Colonic mucosa (tissue), 4 donors: ENCODE results near the gene PRKN. TPM values are rescaled to one million over a fixed set of nuclear protein-coding genes. Genes with fewer than 3 reads are reported as not detected.

Source experiments
- DNase-seq: peaks from one replicate; pipeline ENCODE4 v3.0.0-alpha.2; 2020
- H3K27ac ChIP-seq: fragments of 200-600 bp; one replicate; pipeline ENCODE4 v1.8.0; 2021
- H3K27me3 ChIP-seq: fragments of 200-600 bp; one replicate; pipeline ENCODE4 v1.8.0; 2021
- H3K36me3 ChIP-seq: fragments of 200-600 bp; one replicate; pipeline ENCODE4 v1.8.0; 2021
- H3K4me1 ChIP-seq: fragments of 200-600 bp; one replicate; pipeline ENCODE4 v1.8.0; 2021; ENCODE audit warnings: mild to moderate bottlenecking
- H3K4me3 ChIP-seq: fragments of 200-600 bp; one replicate; pipeline ENCODE4 v1.8.0; 2021
- H3K9ac ChIP-seq, 2 donors: one replicate each; pipeline ENCODE4 v1.7.0; 2013; ENCODE audit warnings: control low read depth in 2 of 2, low read depth in 2 of 2, low read length in 2 of 2
- H3K9me3 ChIP-seq: fragments of 200-600 bp; one replicate; pipeline ENCODE4 v1.8.0; 2021
- CTCF ChIP-seq: fragments of 200-600 bp; IDR thresholded peaks from one replicate; pipeline ENCODE4 v1.8.0; 2022; ENCODE audit warnings: antibody characterized with exemption, mild to moderate bottlenecking
- intact Hi-C: fragments of 100-400 bp; cut with DNase I; formaldehyde crosslinking; loops from one replicate; pipeline ENCODE4 v1.14.1; 2022
- total RNA-seq, 2 donors: library from RNA; stranded (reverse); fragmentation: NEBNext Ultra II Directional in 1 of 2; extraction: Animal tissue kit (Norgen Biotek cat#: 25700) in 1 of 2; gene quantifications; one replicate each; pipeline ENCODE4 v1.2.1, GENCODE V29; 2021
- donor health status: healthy.
- donor health status: DM: no; HTN: no; CAD: no.
- donor health status: DM: no; HTN: no; CAD: no.

PRKN gene
- total RNA-seq, 2 donors from 2014 or later: 3.7 to 8.1 TPM

GRCh38 chr6:161613711-161614110 lies 1113.9 kb downstream of the PRKN start:
- TF ChIP-seq CTCF: no peak
- intact Hi-C loops: no loop called here

GRCh38 chr6:161608771-161609170 lies 1118.8 kb downstream of the PRKN start:
- Histone ChIP-seq H3K4me3 (no peak overlapping the region), H3K9ac (no peak overlapping the region), H3K36me3 (no peaks in the 10 kb centered on the region), H3K27ac (no peak overlapping the region), H3K27me3 (no peaks in the 10 kb centered on the region), H3K9me3 (no peaks in the 10 kb centered on the region), H3K4me1 (no peaks in the 10 kb centered on the region)
- DNase-seq: no peak
- no peak for TF ChIP-seq CTCF
- intact Hi-C loops: no loop called here

More at GRCh38 chr6:161613711-161614110, 1113.9 kb downstream of the PRKN start:
- Histone ChIP-seq H3K36me3 (no peaks in the 10 kb centered on the region), H3K4me3 (no peak overlapping the region), H3K4me1 (no peaks in the 10 kb centered on the region), H3K27ac (no peak overlapping the region), H3K9ac (no peak overlapping the region), H3K27me3 (no peaks in the 10 kb centered on the region), H3K9me3 (no peaks in the 10 kb centered on the region)
- no peak for DNase-seq

GRCh38 chr6:161607696-161608297 lies 1119.8 kb downstream of the PRKN start:
- no peak for DNase-seq
- intact Hi-C loops: no loop called here
- no peak for TF ChIP-seq CTCF
- H3K9ac ChIP-seq: no peak overlapping the region
- H3K9me3 ChIP-seq: no peaks in the 10 kb centered on the region
- H3K27ac ChIP-seq: no peak overlapping the region
- no peaks in the 10 kb centered on the region for H3K36me3 ChIP-seq
- no peaks in the 10 kb centered on the region for H3K27me3 ChIP-seq
- H3K4me1 ChIP-seq: no peaks in the 10 kb centered on the region
- no peak overlapping the region for H3K4me3 ChIP-seq

GRCh38 chr6:161602359-161602758 lies 1125.2 kb downstream of the PRKN start:
- no peaks in the 10 kb centered on the region for H3K36me3 ChIP-seq
- no peak for DNase-seq
- H3K27me3 ChIP-seq: no peaks in the 10 kb centered on the region
- no peak overlapping the region for H3K9ac ChIP-seq
- no peaks in the 10 kb centered on the region for H3K4me1 ChIP-seq
- intact Hi-C loops: no loop called here
- no peak overlapping the region for H3K27ac ChIP-seq
- no peaks in the 10 kb centered on the region for H3K9me3 ChIP-seq
- no peak for TF ChIP-seq CTCF
- H3K4me3 ChIP-seq: no peak overlapping the region

GRCh38 chr6:161598896-161599295 lies 1128.7 kb downstream of the PRKN start:
- no peak for TF ChIP-seq CTCF
- DNase-seq: no peak
- Histone ChIP-seq H3K9ac (no peak overlapping the region), H3K27me3 (no peaks in the 10 kb centered on the region), H3K4me1 (no peaks in the 10 kb centered on the region), H3K36me3 (no peaks in the 10 kb centered on the region), H3K9me3 (no peaks in the 10 kb centered on the region), H3K4me3 (no peak overlapping the region), H3K27ac (no peak overlapping the region)
- intact Hi-C loops: no loop called here
